ENCODE measurements around the gene ANKRD39.
"Not testable (repeated sequence)": the region's sequence is repeated elsewhere in the genome, so short reads cannot be mapped to it uniquely, and the experiment has no call there.

ANKRD39 gene

GRCh38 chr2:96806468-96807126 lies 51.2 kb downstream of the ANKRD39 start:
- no peak for DNase-seq

- DNase-seq, result not testable (repeated sequence)
Observed at GRCh38 chr2:96805946-96806345, 51.9 kb downstream of the ANKRD39 start.

- DNase-seq, result no peak
Observed at GRCh38 chr2:96804986-96805385, 52.8 kb downstream of the ANKRD39 start.

GRCh38 chr2:96802721-96803120 lies 55.1 kb downstream of the ANKRD39 start:
- no peak for DNase-seq

- no peak for DNase-seq
Observed at GRCh38 chr2:96801786-96802595, 55.8 kb downstream of the ANKRD39 start.

GRCh38 chr2:96801005-96801785 lies 56.6 kb downstream of the ANKRD39 start:
- no peak for DNase-seq

GRCh38 chr2:96800061-96801004 lies 57.5 kb downstream of the ANKRD39 start:
- no peak for DNase-seq

- DNase-seq, result no peak
Observed at GRCh38 chr2:96799623-96799935, 58.2 kb downstream of the ANKRD39 start.

- no peak for DNase-seq
Observed at GRCh38 chr2:96798733-96799622, 58.8 kb downstream of the ANKRD39 start.
